ENCODE data around the gene SPNS3.

The SPNS3 gene

GRCh38 chr17:4512156-4513112 lies 78.7 kb downstream of the SPNS3 start:
- no peak for DNase-seq

- no peak for DNase-seq
Measured at GRCh38 chr17:4513113-4514032, 79.6 kb downstream of the SPNS3 start.

- no peak for DNase-seq
Measured at GRCh38 chr17:4514206-4514605, 80.5 kb downstream of the SPNS3 start.

- DNase-seq = no peak
Measured at GRCh38 chr17:4514779-4515178, 81.0 kb downstream of the SPNS3 start.

DNA sequence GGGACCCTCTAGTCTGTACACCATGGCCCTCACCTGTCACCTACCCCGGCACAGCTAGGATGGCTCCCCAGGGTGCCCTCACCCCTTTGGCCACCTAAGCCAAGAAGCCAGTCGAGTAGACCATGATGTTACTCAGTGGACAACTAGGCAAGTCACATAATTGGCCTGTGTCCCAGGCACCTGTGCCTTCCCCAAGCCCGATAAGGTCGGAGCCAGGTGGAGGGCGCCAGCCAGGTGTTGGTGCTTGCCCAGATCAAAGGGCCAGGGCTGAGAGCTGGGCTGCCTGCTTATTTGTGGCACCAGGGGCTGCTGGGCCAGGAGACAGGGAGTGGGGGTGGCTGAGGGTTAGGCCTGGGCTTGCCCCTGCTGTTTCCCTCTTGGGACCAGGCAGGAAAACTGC lies 81.8 kb downstream of the SPNS3 start:
- no peak for DNase-seq

GRCh38 chr17:4516735-4517134 lies 83.0 kb downstream of the SPNS3 start:
- no peak for DNase-seq

GRCh38 chr17:4518901-4519300 lies 85.2 kb downstream of the SPNS3 start:
- no peak for DNase-seq

- no peak for DNase-seq
Measured at GRCh38 chr17:4519361-4519788, 85.6 kb downstream of the SPNS3 start.

DNA sequence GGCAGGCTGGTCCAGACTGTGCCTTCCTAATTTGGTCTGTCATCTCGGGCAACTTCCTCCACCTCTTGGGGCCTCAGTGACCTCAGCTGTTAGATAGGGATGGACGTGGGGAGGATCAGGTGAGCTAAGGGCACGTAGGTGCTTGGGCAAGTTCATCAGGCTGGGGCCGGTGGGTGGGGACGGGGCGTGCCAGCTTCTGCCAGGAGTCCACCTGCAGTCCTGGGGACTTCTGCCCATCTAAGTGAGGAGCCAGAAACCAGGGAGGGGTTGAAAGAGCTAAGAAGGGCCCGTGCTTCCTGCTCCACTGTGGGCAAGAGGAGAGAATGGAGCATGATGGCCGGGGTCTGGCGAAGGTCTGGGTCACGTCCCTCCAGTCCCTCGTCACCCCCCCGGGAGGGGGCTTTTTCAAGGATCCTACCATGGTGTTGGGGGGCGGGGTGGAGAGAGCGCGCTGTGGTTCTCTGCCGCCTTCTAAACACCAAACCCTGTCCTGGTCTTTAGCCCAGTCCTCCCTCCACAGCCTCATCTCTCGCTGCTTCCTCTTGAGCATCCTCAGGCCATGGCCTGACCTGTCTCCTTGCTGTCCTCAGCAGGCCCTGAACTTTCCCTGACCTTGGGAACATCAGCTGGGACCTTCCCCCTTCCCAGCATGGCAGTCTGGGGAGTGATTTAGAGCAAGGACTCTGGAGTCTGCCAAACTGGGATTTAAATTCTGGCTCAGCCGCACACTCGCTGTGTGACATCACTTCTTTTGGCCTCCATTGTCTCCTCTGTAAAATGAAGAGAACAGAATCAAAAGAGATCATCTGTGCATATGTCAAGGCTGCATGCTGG lies 86.5 kb downstream of the SPNS3 start:
- no peak for DNase-seq

- DNase-seq = no peak
Measured at GRCh38 chr17:4520894-4521600, 87.3 kb downstream of the SPNS3 start.

- DNase-seq = no peak
Measured at GRCh38 chr17:4522661-4523060, 88.9 kb downstream of the SPNS3 start.

- no peak for DNase-seq
Measured at GRCh38 chr17:4523946-4524345, 90.2 kb downstream of the SPNS3 start.

DNA sequence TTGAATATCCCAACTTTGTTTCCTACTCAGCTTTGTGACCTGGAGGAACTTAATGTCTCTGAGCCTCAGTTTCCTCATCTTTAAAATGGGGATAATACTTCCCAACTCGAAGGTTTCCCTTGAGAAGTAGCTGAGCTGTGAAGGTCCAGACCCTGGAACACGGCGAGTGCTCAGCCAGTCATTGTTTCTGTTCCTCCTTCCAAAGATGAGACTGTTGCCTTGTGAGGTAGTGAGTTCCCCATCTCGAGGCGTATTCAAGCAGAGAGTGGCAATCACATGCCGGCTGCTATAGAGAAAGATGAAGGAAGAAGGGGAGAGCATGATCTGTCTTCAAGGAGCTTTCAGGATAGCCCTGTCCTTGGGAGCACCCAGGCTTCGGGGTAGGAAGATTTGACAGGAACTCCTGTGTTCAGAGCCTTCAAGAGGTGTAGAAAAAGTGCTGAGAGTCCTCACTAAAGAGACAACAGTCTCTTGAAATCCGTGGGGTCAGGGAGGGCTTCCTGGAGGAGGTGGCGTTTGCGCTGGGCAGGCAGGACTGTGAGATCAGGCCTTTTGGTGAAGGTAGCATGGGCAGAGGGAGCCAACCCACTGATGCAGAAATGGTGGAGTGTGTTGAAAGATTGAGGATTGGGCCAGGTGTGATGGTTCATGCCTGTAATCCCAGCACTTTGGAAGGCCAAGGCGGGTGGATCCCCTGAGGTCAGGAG lies 92.1 kb downstream of the SPNS3 start:
- DNase-seq = no peak

DNA sequence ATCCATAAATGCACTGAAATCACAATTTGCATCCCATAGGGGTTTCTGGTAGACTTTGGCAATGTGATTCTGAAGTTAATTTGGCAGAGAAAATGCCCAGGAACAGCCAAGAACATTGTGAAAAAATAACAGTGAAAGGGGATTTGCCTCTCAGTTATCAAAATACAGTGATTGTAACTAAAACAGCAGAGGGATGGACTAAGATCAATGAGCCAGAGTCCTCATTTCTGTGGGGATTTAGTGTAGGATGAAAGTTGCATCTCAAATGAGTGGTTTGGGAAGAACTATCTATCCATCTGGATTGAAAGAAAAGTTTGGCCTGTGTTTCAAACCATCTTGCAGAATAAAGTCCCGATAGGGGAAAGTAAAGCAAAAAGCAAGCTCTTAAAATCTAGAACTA lies 93.4 kb downstream of the SPNS3 start:
- no peak for DNase-seq

DNA sequence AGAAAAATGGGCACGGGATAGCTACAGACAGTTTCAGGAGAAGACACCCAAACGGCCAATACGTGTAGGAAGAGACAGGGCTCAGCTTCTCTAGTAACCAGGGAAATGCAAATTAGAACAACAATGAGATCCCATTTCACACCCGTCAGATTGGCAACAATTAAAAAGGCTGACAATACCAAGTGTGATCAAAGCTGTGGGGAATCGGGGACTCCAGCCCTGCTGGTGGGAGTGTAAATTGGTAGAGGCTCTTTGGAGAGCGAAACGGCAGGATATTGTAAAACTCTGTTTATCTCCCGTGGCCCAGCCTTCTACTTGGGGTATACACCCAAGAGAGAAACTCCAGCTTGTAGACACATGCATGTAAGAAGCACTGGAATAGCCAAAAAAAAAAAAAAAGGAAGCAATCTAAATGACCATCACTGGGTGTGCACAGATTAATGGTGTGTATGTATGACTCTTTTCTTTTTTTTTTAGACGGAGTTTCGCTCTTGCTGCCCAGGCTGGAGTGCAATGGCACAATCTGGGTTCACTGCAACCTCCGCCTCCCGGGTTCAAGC lies 93.9 kb downstream of the SPNS3 start:
- no peak for DNase-seq

DNA sequence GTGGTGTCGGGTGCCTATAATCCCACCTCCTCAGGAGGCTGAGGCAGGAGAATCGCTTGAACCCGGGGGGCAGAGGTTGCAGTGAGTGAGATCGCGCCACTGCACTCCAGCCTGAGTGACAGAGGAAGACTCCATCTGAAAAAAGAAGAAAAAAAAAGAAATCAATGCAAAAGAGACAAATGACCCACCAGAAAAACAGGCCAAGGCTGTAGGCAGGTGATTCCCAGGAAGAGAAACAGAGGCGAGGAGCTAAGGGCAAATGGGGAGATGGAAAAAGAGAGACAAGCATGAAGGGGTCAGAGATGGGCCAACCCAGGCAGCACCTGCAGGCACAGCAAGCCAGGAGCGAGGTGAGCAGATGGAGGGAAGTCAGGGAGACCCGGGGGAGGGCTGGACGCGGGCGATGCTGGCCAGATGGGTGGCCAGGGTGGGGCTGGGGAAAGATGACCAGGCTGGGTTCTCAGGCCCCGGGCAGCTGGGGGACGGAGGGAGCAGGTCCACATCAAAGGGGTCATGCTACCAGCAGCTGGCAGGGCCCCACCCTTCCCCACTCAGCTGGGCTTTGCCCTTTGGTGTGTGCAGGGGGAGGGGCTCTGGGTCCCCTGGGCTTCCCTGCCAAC lies 95.9 kb downstream of the SPNS3 start:
- no peak for DNase-seq

- no peak for DNase-seq
Measured at GRCh38 chr17:4530799-4531730, 97.3 kb downstream of the SPNS3 start.

GRCh38 chr17:4531988-4532736 lies 98.4 kb downstream of the SPNS3 start:
- no peak for DNase-seq
